H1 (cell line): Measurements from ENCODE around the gene LAMB3.

Experiments
- EZH2 ChIP-seq: fragments of 200-600 bp; sonication (generic); IDR thresholded peaks from 2 replicates; pipeline ENCODE4 v1.7.1; 2012; ENCODE audit warnings: low read depth, mild to moderate bottlenecking, moderate library complexity, low read length, inconsistent platforms; ENCODE audit not compliant: severe bottlenecking
- HDAC2 ChIP-seq, 2 experiments: fragments of 300-600 bp in 1 of 2; sonication (generic) in 1 of 2; IDR thresholded peaks; 2 replicates each; pipeline ENCODE4 v1.6.1; 2011 to 2012; ENCODE audit warnings: low read depth in 2 of 2, low read length in 2 of 2, mild to moderate bottlenecking in 2 of 2, moderate library complexity in 2 of 2, borderline replicate concordance in 1 of 2, inconsistent platforms in 1 of 2
- KDM1A ChIP-seq: fragments of 200-600, 300-600 bp; sonication (generic); IDR thresholded peaks from 2 replicates; pipeline ENCODE4 v1.7.1; 2016; ENCODE audit warnings: mild to moderate bottlenecking, low read length, borderline replicate concordance
- KDM5A ChIP-seq: fragments of 200-600 bp; IDR thresholded peaks from 2 replicates; pipeline ENCODE4 v1.7.1; 2012; ENCODE audit warnings: mild to moderate bottlenecking, low read length, inconsistent platforms, mixed read lengths
- POLR2A ChIP-seq, 2 experiments: IDR thresholded peaks; 1 replicate in 1 of 2; 2 replicates in 1 of 2; pipeline ENCODE4 v1.6.1; 2011; ENCODE audit warnings: low read depth in 2 of 2, low read length in 2 of 2, mild to moderate bottlenecking in 2 of 2; ENCODE audit errors: control extremely low read depth in 1 of 2
- SP1 ChIP-seq: IDR thresholded peaks from 2 replicates; pipeline ENCODE4 v1.6.1; 2011; ENCODE audit warnings: low read depth, low read length
- TAF1 ChIP-seq: IDR thresholded peaks from 2 replicates; pipeline ENCODE4 v1.6.1; 2011; ENCODE audit warnings: mild to moderate bottlenecking, low read depth, low read length
- TEAD4 ChIP-seq: IDR thresholded peaks from 2 replicates; pipeline ENCODE4 v1.6.1; 2012; ENCODE audit warnings: low read depth, low read length, inconsistent platforms, mixed read lengths
- TF ChIP-seq, protein P1 (sequence below), 3 experiments: IDR thresholded peaks; 1 replicate in 2 of 3; 2 replicates in 1 of 3; pipeline versions ENCODE4 v1.5.1 to v1.6.1; 2011; ENCODE audit warnings: low read length in 3 of 3, mild to moderate bottlenecking in 3 of 3, inconsistent platforms in 2 of 3, low read depth in 1 of 3, moderate library complexity in 1 of 3; ENCODE audit not compliant: insufficient read depth in 1 of 3; ENCODE audit errors: control extremely low read depth in 1 of 3

DNA sequence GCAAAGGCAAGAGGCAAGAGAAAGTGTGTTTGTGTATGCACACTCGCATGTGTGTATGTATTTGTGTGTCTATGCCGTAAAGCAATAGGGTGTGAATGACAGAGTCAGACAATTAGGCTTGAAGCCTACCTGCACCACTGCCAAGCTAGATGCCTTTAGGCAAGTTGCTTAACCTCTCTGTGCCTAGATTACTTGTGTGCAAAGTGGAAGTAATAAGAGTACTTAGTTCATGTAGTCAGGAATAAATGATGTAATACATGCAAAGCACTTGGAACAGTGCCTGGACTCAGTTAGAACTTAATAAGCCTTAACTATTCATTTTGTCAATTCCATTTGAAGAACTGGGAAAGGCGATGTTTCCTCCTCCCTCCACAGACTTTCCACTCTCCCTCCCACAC is 31.7 kb downstream of the LAMB3 start:
- TF ChIP-seq, protein P1, sequence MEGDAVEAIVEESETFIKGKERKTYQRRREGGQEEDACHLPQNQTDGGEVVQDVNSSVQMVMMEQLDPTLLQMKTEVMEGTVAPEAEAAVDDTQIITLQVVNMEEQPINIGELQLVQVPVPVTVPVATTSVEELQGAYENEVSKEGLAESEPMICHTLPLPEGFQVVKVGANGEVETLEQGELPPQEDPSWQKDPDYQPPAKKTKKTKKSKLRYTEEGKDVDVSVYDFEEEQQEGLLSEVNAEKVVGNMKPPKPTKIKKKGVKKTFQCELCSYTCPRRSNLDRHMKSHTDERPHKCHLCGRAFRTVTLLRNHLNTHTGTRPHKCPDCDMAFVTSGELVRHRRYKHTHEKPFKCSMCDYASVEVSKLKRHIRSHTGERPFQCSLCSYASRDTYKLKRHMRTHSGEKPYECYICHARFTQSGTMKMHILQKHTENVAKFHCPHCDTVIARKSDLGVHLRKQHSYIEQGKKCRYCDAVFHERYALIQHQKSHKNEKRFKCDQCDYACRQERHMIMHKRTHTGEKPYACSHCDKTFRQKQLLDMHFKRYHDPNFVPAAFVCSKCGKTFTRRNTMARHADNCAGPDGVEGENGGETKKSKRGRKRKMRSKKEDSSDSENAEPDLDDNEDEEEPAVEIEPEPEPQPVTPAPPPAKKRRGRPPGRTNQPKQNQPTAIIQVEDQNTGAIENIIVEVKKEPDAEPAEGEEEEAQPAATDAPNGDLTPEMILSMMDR (IDR thresholded peaks at IDR 0.05; ENCODE audit: control extremely low read depth in 1 of 3, insufficient read depth in 1 of 3, low read depth in 1 of 3, low read length in 3 of 3) = no peak
- TF ChIP-seq POLR2A (IDR thresholded peaks at IDR 0.05; ENCODE audit: control extremely low read depth in 1 of 2, low read depth in 2 of 2, low read length in 2 of 2) = no peak
- TF ChIP-seq KDM5A = no peak
- TF ChIP-seq SP1 = no peak
- no peak for TF ChIP-seq TAF1
- TF ChIP-seq TEAD4 = no peak
- no peak for TF ChIP-seq HDAC2 (IDR thresholded peaks at IDR 0.05; ENCODE audit: borderline replicate concordance in 1 of 2, low read depth in 2 of 2, low read length in 2 of 2)
- no peak for TF ChIP-seq KDM1A
- no peak for TF ChIP-seq EZH2
